ENCODE data around the gene NHEJ1.

DNA sequence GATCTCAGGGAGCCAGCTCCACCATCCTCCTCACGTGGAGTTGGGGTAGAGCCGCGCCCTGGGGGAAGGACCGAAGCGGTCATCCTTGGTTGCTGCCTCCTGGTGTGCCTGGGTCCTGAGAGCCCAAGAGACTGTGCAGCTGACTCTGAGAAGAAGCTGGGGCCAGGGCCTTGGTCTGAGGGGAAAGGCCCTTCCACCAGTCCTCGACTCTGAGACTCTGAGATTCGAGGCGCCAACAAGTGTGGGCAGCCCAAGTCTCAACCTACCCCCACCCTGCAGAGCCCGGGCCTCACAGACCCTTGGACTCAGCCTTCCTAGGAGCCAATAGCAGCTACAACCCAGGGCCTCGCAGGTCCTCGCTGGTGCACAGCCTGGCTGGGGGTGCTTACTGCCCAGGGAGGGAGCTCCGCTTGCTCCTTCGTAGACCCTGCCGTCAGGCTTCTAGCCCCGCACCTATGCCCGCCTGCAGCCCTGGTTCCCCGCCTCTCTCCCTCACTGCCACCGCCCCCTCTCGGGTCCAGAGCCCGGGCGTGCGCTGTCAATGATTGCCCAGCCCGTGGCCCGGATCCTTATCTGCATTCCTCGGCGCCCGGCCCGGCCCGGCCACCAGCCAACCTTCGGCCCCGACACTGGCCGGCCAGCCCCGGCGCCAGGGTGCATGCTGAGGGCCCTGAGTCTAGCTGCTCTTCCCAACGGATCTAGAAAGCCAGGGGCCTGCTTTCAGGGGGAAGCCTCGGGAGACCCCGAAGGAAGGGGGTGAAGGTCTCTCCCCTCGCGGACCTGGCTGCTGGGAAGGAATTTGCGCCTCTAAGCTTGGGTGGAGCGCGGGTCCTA is 101.9 kb downstream of the NHEJ1 start:
- TF ChIP-seq CTCF (IDR thresholded peaks at IDR 0.05), result no peak
- TF ChIP-seq POLR2AphosphoS5 (IDR thresholded peaks at IDR 0.05), result no peak
- TF ChIP-seq POLR2A (IDR thresholded peaks at IDR 0.05), result no peak
